ENCODE results near the gene SAP30BP. TPM values are rescaled to one million over a fixed set of nuclear protein-coding genes. Genes with fewer than 3 reads are reported as not detected.

The SAP30BP gene
- total RNA-seq, 4 donors from 2014 or later = 54.0 to 85.1 (median 74.1) TPM

GRCh38 chr17:75740215-75740614, 73.1 kb downstream of the SAP30BP start:
- H3K4me3 ChIP-seq (ENCODE audit: low read depth, poor library complexity, severe bottlenecking) = no peak overlapping the region
- DNase-seq (ENCODE audit: low spot score in 2 of 2) = no peak
- TF ChIP-seq, protein P1, sequence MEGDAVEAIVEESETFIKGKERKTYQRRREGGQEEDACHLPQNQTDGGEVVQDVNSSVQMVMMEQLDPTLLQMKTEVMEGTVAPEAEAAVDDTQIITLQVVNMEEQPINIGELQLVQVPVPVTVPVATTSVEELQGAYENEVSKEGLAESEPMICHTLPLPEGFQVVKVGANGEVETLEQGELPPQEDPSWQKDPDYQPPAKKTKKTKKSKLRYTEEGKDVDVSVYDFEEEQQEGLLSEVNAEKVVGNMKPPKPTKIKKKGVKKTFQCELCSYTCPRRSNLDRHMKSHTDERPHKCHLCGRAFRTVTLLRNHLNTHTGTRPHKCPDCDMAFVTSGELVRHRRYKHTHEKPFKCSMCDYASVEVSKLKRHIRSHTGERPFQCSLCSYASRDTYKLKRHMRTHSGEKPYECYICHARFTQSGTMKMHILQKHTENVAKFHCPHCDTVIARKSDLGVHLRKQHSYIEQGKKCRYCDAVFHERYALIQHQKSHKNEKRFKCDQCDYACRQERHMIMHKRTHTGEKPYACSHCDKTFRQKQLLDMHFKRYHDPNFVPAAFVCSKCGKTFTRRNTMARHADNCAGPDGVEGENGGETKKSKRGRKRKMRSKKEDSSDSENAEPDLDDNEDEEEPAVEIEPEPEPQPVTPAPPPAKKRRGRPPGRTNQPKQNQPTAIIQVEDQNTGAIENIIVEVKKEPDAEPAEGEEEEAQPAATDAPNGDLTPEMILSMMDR (IDR thresholded peaks at IDR 0.05) = no peak
- no peak for TF ChIP-seq POLR2A (IDR thresholded peaks at IDR 0.05)
- intact Hi-C loops (cut with DNase I; ENCODE audit: low total_unique reads) = no loop called here
- WGBS, 2 donors = 87 to 89% methylated on average over 15 to 17 of the region's 17 CpGs

GRCh38 chr17:75740631-75741077, 73.5 kb downstream of the SAP30BP start:
- 78 to 85% methylated on average over 14 to 17 of the region's 17 CpGs for WGBS, 2 donors
- intact Hi-C loops (cut with DNase I; ENCODE audit: low total_unique reads) = no loop called here
- no peak overlapping the region for H3K4me3 ChIP-seq (ENCODE audit: low read depth, poor library complexity, severe bottlenecking)
- TF ChIP-seq, protein P1 (IDR thresholded peaks at IDR 0.05) = no peak
- no peak for TF ChIP-seq POLR2A (IDR thresholded peaks at IDR 0.05)
- no peak for DNase-seq (ENCODE audit: low spot score in 2 of 2)

- H3K4me3 ChIP-seq (ENCODE audit: low read depth, poor library complexity, severe bottlenecking) = no peak overlapping the region
- no peak for DNase-seq (ENCODE audit: low spot score in 2 of 2)
- TF ChIP-seq, protein P1 (IDR thresholded peaks at IDR 0.05) = no peak
- TF ChIP-seq POLR2A (IDR thresholded peaks at IDR 0.05) = no peak
- 85 to 89% methylated on average over 15 to 25 of the region's 25 CpGs for WGBS, 2 donors
- intact Hi-C loops (cut with DNase I; ENCODE audit: low total_unique reads) = no loop called here
Measured at GRCh38 chr17:75742337-75742736, 75.2 kb downstream of the SAP30BP start.

DNA sequence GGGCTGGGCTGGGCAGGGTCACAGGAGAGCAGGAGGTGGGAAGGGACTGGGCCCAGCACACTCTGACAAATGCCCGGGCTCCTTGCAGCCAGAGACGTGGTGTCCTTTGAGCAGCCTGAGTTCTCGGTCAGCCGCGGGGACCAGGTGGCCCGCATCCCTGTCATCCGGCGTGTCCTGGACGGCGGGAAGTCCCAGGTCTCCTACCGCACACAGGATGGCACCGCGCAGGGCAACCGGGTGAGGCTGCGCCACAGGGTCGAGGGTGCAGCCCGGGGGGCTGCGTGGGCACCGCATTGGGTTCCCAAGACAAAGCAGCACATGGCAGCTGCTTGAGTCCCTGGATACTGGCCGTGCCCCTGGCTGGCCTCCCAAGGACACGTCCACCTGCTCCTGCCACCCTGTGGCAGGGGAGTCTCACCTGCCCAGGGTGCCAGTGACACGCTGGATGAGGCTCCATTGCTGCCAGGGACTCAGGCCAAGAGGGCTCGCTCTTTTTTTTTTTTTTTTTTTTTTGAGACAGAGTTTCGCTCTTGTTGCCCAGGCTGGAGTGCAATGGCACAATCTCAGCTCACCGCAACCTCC, 76.6 kb downstream of the SAP30BP start:
- WGBS, 2 donors = 92 to 93% methylated on average over 17 to 20 of the region's 25 CpGs
- H3K4me3 ChIP-seq (ENCODE audit: low read depth, poor library complexity, severe bottlenecking) = no peak overlapping the region
- no peak for DNase-seq (ENCODE audit: low spot score in 2 of 2)
- TF ChIP-seq, protein P1 (IDR thresholded peaks at IDR 0.05) = no peak
- no peak for TF ChIP-seq POLR2A (IDR thresholded peaks at IDR 0.05)
- intact Hi-C loops (cut with DNase I; ENCODE audit: low total_unique reads) = no loop called here

DNA sequence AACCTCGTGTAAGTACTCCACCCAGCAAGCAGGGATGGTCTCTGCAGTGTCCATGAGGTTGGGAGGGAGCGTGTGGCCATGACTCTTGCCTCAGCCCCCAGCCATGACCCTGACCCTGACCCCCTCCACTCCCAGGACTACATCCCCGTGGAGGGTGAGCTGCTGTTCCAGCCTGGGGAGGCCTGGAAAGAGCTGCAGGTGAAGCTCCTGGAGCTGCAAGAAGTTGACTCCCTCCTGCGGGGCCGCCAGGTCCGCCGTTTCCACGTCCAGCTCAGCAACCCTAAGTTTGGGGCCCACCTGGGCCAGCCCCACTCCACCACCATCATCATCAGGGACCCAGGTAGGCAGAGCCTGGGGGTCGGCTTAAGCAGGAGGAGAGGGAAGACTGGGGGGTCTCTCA, 81.6 kb downstream of the SAP30BP start:
- intact Hi-C loops (cut with DNase I; ENCODE audit: low total_unique reads) = no loop called here
- TF ChIP-seq POLR2A (IDR thresholded peaks at IDR 0.05) = no peak
- TF ChIP-seq, protein P1 (IDR thresholded peaks at IDR 0.05) = no peak
- WGBS, 2 donors = 80% methylated on average over 3 to 9 of the region's 9 CpGs
- no peak for DNase-seq (ENCODE audit: low spot score in 2 of 2)
- H3K4me3 ChIP-seq (ENCODE audit: low read depth, poor library complexity, severe bottlenecking) = no peak overlapping the region

All from lower leg skin (tissue), 4 donors.